NT2/D1 (cell line): ENCODE measurements around the gene PODXL.

Experiments
- SUZ12 ChIP-seq: IDR thresholded peaks from 2 replicates; pipeline ENCODE4 v1.6.1; 2011; ENCODE audit not compliant: insufficient read length, insufficient read depth; ENCODE audit errors: extremely low read depth
- YY1 ChIP-seq: IDR thresholded peaks from 2 replicates; pipeline ENCODE4 v1.6.1; 2011; ENCODE audit not compliant: insufficient read length, insufficient read depth
- ZNF274 ChIP-seq: IDR thresholded peaks from 2 replicates; pipeline ENCODE4 v1.6.1; 2011; ENCODE audit warnings: mild to moderate bottlenecking, low read depth, low read length

GRCh38 chr7:131524115-131524514, 32.3 kb downstream of the PODXL start:
- TF ChIP-seq YY1 (no peak), SUZ12 (no peak), ZNF274 (no peak)
